ENCODE measurements around the gene ADAMTS16. TPM values are rescaled to one million over a fixed set of nuclear protein-coding genes. Genes with fewer than 3 reads are reported as not detected.

Gene ADAMTS16
- total RNA-seq, 1 experiment from 2014 or later: not detected

- intact Hi-C loops (cut with micrococcal nuclease; ENCODE audit: unreplicated experiment): no loop called here
- no TSS peak for BruUV-seq (replicated peaks)
- Mint-ChIP-seq H3K27ac (ENCODE audit: unreplicated experiment) (no peak overlapping the region), H3K9me3 (ENCODE audit: low read depth, unreplicated experiment) (peaks cover 14% of the 10 kb centered on the region), H3K27me3 (ENCODE audit: unreplicated experiment) (no peaks in the 10 kb centered on the region), H3K36me3 (ENCODE audit: insufficient read depth, unreplicated experiment) (no peaks in the 10 kb centered on the region), H3K4me3 (ENCODE audit: low read depth, unreplicated experiment) (no peak overlapping the region), H3K4me1 (ENCODE audit: low read depth, unreplicated experiment) (no peaks in the 10 kb centered on the region)
- DNase-seq: no peak
- TF ChIP-seq CTCF (IDR thresholded peaks at IDR 0.05; ENCODE audit: unreplicated experiment): no peak
- CTCF ChIA-PET: interaction anchor here (0.6 kb wide), 1 partner anchor 89 kb away, joined by 3 read pairs; no protein-coding TSS in a partner anchor
These were observed 60.0 kb downstream of the ADAMTS16 start for GRCh38 chr5:5200133-5200532.

GRCh38 chr5:5202321-5202720, 62.2 kb downstream of the ADAMTS16 start:
- no peaks in the 10 kb centered on the region for H3K4me1 Mint-ChIP-seq (ENCODE audit: low read depth, unreplicated experiment)
- no peak for TF ChIP-seq CTCF (IDR thresholded peaks at IDR 0.05; ENCODE audit: unreplicated experiment)
- H3K4me3 Mint-ChIP-seq (ENCODE audit: low read depth, unreplicated experiment): no peak overlapping the region
- no peaks in the 10 kb centered on the region for H3K27me3 Mint-ChIP-seq (ENCODE audit: unreplicated experiment)
- no peak for DNase-seq
- no TSS peak for BruUV-seq (replicated peaks)
- CTCF ChIA-PET: no interaction called here
- intact Hi-C loops (cut with micrococcal nuclease; ENCODE audit: unreplicated experiment): no loop called here
- no peak overlapping the region for H3K27ac Mint-ChIP-seq (ENCODE audit: unreplicated experiment)
- no peaks in the 10 kb centered on the region for H3K36me3 Mint-ChIP-seq (ENCODE audit: insufficient read depth, unreplicated experiment)
- peaks cover 12% of the 10 kb centered on the region for H3K9me3 Mint-ChIP-seq (ENCODE audit: low read depth, unreplicated experiment)

GRCh38 chr5:5203451-5203850, 63.3 kb downstream of the ADAMTS16 start:
- CTCF ChIA-PET: interaction anchor here (0.6 kb wide), 1 partner anchor 774 kb away, joined by 3 read pairs; no protein-coding TSS in a partner anchor
- intact Hi-C loops (cut with micrococcal nuclease; ENCODE audit: unreplicated experiment): no loop called here
- Mint-ChIP-seq H3K36me3 (ENCODE audit: insufficient read depth, unreplicated experiment) (no peaks in the 10 kb centered on the region), H3K27ac (ENCODE audit: unreplicated experiment) (no peak overlapping the region), H3K4me1 (ENCODE audit: low read depth, unreplicated experiment) (no peaks in the 10 kb centered on the region), H3K4me3 (ENCODE audit: low read depth, unreplicated experiment) (no peak overlapping the region), H3K9me3 (ENCODE audit: low read depth, unreplicated experiment) (peaks cover 12% of the 10 kb centered on the region), H3K27me3 (ENCODE audit: unreplicated experiment) (no peaks in the 10 kb centered on the region)
- no TSS peak for BruUV-seq (replicated peaks)
- DNase-seq: no peak
- TF ChIP-seq CTCF (IDR thresholded peaks at IDR 0.05; ENCODE audit: unreplicated experiment): no peak

GRCh38 chr5:5207828-5208227, 67.7 kb downstream of the ADAMTS16 start:
- Mint-ChIP-seq H3K4me3 (ENCODE audit: low read depth, unreplicated experiment) (no peak overlapping the region), H3K9me3 (ENCODE audit: low read depth, unreplicated experiment) (peaks cover 6% of the 10 kb centered on the region), H3K27ac (ENCODE audit: unreplicated experiment) (no peak overlapping the region), H3K36me3 (ENCODE audit: insufficient read depth, unreplicated experiment) (no peaks in the 10 kb centered on the region), H3K4me1 (ENCODE audit: low read depth, unreplicated experiment) (no peaks in the 10 kb centered on the region), H3K27me3 (ENCODE audit: unreplicated experiment) (no peaks in the 10 kb centered on the region)
- intact Hi-C loops (cut with micrococcal nuclease; ENCODE audit: unreplicated experiment): no loop called here
- DNase-seq: no peak
- no TSS peak for BruUV-seq (replicated peaks)
- no peak for TF ChIP-seq CTCF (IDR thresholded peaks at IDR 0.05; ENCODE audit: unreplicated experiment)
- CTCF ChIA-PET: no interaction called here
